SH-SY5Y (cell line): ENCODE results near the gene SLC7A10.

Experiments
- GATA2 ChIP-seq: IDR thresholded peaks from 2 replicates; pipeline ENCODE4 v1.6.1; 2011; ENCODE audit warnings: mild to moderate bottlenecking, low read depth, low read length
- GATA3 ChIP-seq: IDR thresholded peaks from 2 replicates; pipeline ENCODE4 v1.6.1; 2011; ENCODE audit warnings: low read depth, mild to moderate bottlenecking, low read length, moderate library complexity

DNA sequence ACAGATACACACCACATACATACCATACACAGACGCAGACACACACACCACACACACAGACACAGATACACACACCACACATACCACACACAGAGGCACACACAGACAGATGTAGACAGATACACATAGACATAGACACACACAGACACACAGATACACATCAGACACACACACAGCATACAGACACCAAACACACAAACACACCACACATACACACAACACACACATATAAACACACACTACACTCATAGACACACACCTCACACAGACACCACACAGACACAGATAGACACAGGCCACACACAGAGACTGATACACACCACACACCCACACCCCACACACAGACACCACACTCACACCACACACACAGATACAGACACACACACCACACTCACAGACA, 24.9 kb upstream of the SLC7A10 start:
- TF ChIP-seq GATA2: no peak
- no peak for TF ChIP-seq GATA3
